Measurements from ENCODE around the gene CHCHD3. TPM values are rescaled to one million over a fixed set of nuclear protein-coding genes. Genes with fewer than 3 reads are reported as not detected.

Gene CHCHD3
- total RNA-seq: 100 to 1,000 TPM in 1 of 2 donors, 10 to 100 TPM in 1; 88.3 to 154 TPM

DNA sequence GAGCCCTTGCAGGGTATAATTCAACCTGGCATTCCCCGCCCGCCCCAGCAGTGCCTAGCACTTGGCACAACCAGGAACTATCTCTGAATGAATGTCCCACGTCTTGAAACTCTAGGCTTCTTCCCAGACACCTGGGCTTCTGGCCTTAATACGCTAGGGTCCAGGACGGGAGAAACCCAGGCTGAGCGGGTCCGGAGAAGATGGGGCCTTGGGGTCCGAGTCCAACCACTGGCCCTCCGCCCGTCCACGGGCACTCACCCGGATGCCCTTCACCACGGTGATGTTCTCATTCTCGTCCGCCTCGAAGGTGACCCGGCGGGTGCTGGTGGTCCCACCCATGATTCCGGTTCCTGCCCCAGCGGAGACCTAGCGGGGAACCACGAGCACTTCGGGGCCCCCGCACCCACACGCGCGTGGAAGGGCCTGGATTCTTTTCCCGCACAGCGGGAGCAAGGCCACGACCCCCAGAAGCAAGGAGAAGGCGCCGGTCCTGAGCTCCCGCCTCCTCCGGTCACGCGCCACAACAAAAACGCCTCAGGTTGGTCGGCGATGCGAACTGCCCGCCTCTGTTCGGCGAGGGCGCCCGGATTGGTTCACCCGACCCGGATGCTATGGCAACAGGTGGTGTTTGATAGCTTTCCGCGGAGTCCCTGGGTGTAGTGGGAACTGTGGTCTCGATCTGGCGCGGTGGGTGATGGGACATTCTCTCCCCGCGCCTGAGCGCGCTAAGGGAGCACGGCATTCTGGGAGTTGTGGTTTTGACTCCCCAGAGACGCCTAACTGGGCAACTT is at the start of gene CHCHD3:
Gene CHCHD3, minus strand, starts transcription at position 492 of the 791 bp plus-strand sequence. Its CDS starts 153 bp downstream, at position 339.
- H3K4me3 ChIP-seq: peak within 1 kb of the TSS; percentile 87 to 94
- TF ChIP-seq, protein P1, sequence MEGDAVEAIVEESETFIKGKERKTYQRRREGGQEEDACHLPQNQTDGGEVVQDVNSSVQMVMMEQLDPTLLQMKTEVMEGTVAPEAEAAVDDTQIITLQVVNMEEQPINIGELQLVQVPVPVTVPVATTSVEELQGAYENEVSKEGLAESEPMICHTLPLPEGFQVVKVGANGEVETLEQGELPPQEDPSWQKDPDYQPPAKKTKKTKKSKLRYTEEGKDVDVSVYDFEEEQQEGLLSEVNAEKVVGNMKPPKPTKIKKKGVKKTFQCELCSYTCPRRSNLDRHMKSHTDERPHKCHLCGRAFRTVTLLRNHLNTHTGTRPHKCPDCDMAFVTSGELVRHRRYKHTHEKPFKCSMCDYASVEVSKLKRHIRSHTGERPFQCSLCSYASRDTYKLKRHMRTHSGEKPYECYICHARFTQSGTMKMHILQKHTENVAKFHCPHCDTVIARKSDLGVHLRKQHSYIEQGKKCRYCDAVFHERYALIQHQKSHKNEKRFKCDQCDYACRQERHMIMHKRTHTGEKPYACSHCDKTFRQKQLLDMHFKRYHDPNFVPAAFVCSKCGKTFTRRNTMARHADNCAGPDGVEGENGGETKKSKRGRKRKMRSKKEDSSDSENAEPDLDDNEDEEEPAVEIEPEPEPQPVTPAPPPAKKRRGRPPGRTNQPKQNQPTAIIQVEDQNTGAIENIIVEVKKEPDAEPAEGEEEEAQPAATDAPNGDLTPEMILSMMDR (IDR thresholded peaks at IDR 0.05): no peak
- peak; percentile 98 for DNase-seq (ENCODE audit: low spot score)
- H3K9me3 ChIP-seq: no peaks in the 10 kb centered on the region
- H3K27ac ChIP-seq: peak within 1 kb of the TSS; percentile 87 to 90
- H3K4me1 ChIP-seq: peaks cover 0 to 27% of the 10 kb centered on the region in 2 donors
- H3K27me3 ChIP-seq: no peaks in the 10 kb centered on the region
- no peaks in the 10 kb centered on the region for H3K36me3 ChIP-seq

DNA sequence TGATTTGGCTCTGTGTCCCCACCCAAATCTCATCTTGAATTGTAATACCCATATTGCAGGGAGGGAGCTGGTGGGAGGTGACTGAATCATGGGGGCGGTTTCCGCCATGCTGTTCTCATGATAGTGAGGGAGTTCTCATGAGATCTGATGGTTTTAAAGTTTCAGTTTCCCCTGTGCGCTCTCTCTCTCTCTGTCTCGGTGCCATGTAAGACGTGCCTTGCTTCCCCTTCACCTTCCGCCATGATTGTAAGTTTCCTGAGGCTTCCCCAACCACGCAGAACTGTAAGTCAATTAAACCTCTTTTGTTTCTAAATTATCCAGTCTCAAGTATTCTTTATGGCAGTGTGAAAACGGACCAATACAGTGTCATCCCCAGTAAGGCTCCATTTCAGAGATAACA is 48.3 kb upstream of the CHCHD3 start:
- no peaks in the 10 kb centered on the region for H3K9me3 ChIP-seq
- H3K4me1 ChIP-seq: no peaks in the 10 kb centered on the region
- no peaks in the 10 kb centered on the region for H3K36me3 ChIP-seq
- H3K27ac ChIP-seq: no peak overlapping the region
- TF ChIP-seq, protein P1 (IDR thresholded peaks at IDR 0.05): no peak
- DNase-seq (ENCODE audit: low spot score): no peak
- no peak overlapping the region for H3K4me3 ChIP-seq
- no peaks in the 10 kb centered on the region for H3K27me3 ChIP-seq

DNA sequence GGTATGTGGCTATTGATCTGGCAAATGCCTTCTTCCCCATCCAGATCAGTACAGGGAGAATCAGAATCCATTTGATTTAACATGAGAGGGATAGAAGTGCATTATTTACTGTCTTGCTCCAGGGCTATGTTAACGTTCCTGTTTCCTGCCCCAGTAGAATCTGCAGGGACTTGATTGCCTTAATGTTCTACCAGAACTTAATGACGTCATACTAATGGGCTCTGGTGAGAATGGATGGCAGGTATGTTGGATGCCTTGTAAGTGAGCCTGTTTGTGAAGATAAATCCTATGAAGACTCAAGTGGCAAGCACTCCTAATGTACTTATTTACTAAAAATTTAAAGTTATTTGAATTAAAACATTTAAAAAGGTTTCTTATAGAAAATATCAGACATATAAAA is 44.5 kb upstream of the CHCHD3 start:
- Histone ChIP-seq H3K27ac (no peak overlapping the region), H3K4me1 (no peaks in the 10 kb centered on the region), H3K4me3 (no peak overlapping the region), H3K27me3 (no peaks in the 10 kb centered on the region), H3K36me3 (no peaks in the 10 kb centered on the region), H3K9me3 (no peaks in the 10 kb centered on the region)
- DNase-seq (ENCODE audit: low spot score): no peak
- TF ChIP-seq, protein P1 (IDR thresholded peaks at IDR 0.05): no peak

DNA sequence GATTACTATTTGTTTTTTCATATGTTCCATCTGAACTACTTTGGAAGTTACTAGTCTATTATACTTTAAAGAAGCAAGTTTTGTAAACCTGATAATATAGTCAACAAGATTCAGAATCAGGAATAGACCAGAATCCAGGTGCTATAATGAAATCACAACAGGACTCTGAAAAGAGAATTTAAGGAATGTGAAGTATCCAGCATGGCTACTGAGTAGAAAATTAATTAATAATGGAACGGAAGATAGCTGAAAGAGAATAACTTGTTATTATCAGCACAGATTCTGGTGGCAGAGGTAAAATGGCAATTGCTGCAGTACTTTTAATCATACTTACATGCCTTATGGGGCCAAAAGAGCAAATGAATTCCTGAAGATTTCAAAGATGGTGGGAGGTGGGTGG is 43.1 kb upstream of the CHCHD3 start:
- H3K4me1 ChIP-seq: no peaks in the 10 kb centered on the region

DNA sequence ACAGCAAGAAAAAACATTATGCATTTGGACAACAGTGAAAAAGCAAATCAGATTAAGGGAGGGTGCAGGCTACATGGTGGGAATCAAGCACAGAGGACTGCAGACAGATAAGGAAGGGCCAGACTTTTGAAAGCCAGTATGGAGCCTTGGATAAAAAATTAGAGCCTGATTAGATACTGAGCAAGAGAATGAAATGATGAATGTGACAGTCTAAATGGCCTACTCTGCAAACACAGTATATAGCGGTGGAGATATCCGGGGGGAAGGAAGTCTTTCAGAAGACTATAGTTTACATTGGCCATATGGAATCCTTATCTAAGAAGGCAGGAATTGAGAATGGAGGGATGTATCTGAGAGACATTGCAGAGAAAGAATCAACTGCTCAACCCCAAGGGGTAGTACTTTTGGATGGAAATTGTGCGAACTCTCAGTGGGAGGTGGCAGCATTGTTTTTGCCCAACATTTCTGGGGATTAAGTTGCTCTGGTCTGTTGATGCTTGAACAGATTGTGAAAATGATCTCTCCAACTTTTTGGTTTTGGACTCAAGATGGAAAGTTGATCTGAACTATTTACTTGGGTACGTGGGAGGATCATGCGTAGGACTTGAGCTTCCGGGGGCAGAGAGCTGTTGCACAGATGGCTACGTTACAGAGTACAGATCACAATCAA is 39.4 kb upstream of the CHCHD3 start:
- Histone ChIP-seq H3K4me3 (no peak overlapping the region), H3K27me3 (no peaks in the 10 kb centered on the region), H3K9me3 (no peaks in the 10 kb centered on the region), H3K4me1 (no peaks in the 10 kb centered on the region), H3K27ac (no peak overlapping the region), H3K36me3 (no peaks in the 10 kb centered on the region)
- TF ChIP-seq, protein P1 (IDR thresholded peaks at IDR 0.05): no peak
- DNase-seq (ENCODE audit: low spot score): no peak

More for the DNA sequence above, 43.1 kb upstream of the CHCHD3 start:
- DNase-seq (ENCODE audit: low spot score): no peak
- Histone ChIP-seq H3K9me3 (no peaks in the 10 kb centered on the region), H3K36me3 (no peaks in the 10 kb centered on the region), H3K27me3 (no peaks in the 10 kb centered on the region), H3K4me3 (no peak overlapping the region), H3K27ac (no peak overlapping the region)
- TF ChIP-seq, protein P1 (IDR thresholded peaks at IDR 0.05): no peak
